HEK293 (cell line): ENCODE measurements around the gene TAL1.

Source experiments
- EGR2 ChIP-seq: fragments of 450-650 bp; formaldehyde crosslinking; IDR thresholded peaks from 2 replicates; pipeline ENCODE4 v1.5.1; 2016; ENCODE audit warnings: low read depth, missing biosample characterization, missing genetic modification characterization
- ZNF24 ChIP-seq: fragments of 450-650 bp; formaldehyde crosslinking; IDR thresholded peaks from 2 replicates; pipeline ENCODE4 v1.5.1; 2016; ENCODE audit warnings: missing biosample characterization, missing genetic modification characterization
- ZNF416 ChIP-seq: fragments of 450-650 bp; formaldehyde crosslinking; IDR thresholded peaks from 2 replicates; pipeline ENCODE4 v1.5.1; 2016; ENCODE audit warnings: missing biosample characterization, missing genetic modification characterization
- TF ChIP-seq, protein P1 (sequence below): fragments of 450-650 bp; formaldehyde crosslinking; conservative IDR thresholded peaks from 2 replicates; pipeline ENCODE4 v1.5.1; 2016; ENCODE audit warnings: low read depth, missing biosample characterization, missing genetic modification characterization
- TF ChIP-seq, protein P2 (sequence below): fragments of 450-650 bp; formaldehyde crosslinking; IDR thresholded peaks from 2 replicates; pipeline ENCODE4 v1.5.1; 2016; ENCODE audit warnings: missing biosample characterization, missing genetic modification characterization

DNA sequence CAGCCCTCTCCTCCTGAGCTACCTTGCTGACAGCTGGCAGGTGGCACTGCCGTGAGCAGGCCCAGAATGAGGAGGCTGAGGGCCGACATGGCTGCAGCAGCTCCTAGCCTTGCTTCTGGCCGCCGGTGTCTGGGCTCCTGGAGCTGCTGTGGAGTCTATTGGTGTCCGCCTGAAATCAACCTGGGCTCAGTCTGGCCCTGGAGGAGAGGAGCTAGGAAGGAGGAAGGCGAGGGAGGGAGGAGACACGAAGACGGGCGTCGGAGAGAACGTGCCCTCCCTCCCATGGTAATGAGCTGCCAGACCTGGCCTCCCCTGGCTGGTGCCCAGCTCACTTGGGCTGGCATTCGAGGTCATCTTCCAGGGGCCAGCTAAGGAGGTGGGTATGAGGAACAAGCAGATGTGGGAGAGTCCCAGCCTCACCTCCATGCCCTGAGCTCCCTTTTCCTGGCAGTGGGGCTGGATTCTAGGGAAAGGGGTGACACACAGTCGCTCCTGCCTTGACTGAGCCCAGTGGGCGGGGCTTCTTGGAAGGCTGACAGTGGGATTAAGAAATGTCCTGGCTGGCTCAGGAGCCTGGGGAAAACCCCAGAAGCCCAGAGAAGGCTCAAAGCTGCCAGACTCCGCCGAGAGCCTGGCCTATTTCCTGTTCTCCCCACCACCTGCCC is 42.0 kb downstream of the TAL1 start, which contains the start of gene PDZK1IP1:
- no peak for TF ChIP-seq ZNF416 (tag by site-specific recombination)
- TF ChIP-seq, protein P1, sequence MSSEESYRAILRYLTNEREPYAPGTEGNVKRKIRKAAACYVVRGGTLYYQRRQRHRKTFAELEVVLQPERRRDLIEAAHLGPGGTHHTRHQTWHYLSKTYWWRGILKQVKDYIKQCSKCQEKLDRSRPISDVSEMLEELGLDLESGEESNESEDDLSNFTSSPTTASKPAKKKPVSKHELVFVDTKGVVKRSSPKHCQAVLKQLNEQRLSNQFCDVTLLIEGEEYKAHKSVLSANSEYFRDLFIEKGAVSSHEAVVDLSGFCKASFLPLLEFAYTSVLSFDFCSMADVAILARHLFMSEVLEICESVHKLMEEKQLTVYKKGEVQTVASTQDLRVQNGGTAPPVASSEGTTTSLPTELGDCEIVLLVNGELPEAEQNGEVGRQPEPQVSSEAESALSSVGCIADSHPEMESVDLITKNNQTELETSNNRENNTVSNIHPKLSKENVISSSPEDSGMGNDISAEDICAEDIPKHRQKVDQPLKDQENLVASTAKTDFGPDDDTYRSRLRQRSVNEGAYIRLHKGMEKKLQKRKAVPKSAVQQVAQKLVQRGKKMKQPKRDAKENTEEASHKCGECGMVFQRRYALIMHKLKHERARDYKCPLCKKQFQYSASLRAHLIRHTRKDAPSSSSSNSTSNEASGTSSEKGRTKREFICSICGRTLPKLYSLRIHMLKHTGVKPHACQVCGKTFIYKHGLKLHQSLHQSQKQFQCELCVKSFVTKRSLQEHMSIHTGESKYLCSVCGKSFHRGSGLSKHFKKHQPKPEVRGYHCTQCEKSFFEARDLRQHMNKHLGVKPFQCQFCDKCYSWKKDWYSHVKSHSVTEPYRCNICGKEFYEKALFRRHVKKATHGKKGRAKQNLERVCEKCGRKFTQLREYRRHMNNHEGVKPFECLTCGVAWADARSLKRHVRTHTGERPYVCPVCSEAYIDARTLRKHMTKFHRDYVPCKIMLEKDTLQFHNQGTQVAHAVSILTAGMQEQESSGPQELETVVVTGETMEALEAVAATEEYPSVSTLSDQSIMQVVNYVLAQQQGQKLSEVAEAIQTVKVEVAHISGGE, result no peak
- no peak for TF ChIP-seq EGR2 (tag by site-specific recombination)
- TF ChIP-seq ZNF24 (tag by site-specific recombination), result no peak
- TF ChIP-seq, protein P2, sequence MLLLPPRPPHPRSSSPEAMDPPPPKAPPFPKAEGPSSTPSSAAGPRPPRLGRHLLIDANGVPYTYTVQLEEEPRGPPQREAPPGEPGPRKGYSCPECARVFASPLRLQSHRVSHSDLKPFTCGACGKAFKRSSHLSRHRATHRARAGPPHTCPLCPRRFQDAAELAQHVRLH (tag by site-specific recombination), result no peak
